Liver (tissue), 9 donors: ENCODE data around the gene SETD3. TPM values are rescaled to one million over a fixed set of nuclear protein-coding genes. Genes with fewer than 3 reads are reported as not detected.

Experiments
- DNase-seq: peaks from one replicate; pipeline ENCODE4 v3.0.0-alpha.2; 2017; ENCODE audit warnings: low spot score
- H3K27ac ChIP-seq, 2 donors: one replicate each; pipeline ENCODE4 v1.7.0; 2013; ENCODE audit warnings: inconsistent platforms in 2 of 2, low read length in 2 of 2, control low read depth in 1 of 2, low read depth in 1 of 2, mild to moderate bottlenecking in 1 of 2
- H3K27me3 ChIP-seq, 4 donors: one replicate each; pipeline versions ENCODE4 v1.6.1 to v1.7.0; 2013; ENCODE audit warnings: low read length in 3 of 4, inconsistent platforms in 1 of 4, mild to moderate bottlenecking in 1 of 4, moderate library complexity in 1 of 4; ENCODE audit not compliant: control insufficient read depth in 4 of 4, insufficient read depth in 4 of 4
- H3K36me3 ChIP-seq, 4 donors: one replicate each; pipeline versions ENCODE4 v1.6.1 to v1.7.0; 2013; ENCODE audit warnings: low read length in 3 of 4, mild to moderate bottlenecking in 3 of 4, low read depth in 1 of 4, moderate library complexity in 1 of 4; ENCODE audit not compliant: control insufficient read depth in 4 of 4, insufficient read depth in 3 of 4
- H3K4me1 ChIP-seq, 4 donors: one replicate each; pipeline versions ENCODE4 v1.6.1 to v1.7.0; 2013; ENCODE audit warnings: low read length in 3 of 4, mild to moderate bottlenecking in 3 of 4, moderate library complexity in 1 of 4; ENCODE audit not compliant: control insufficient read depth in 4 of 4, insufficient read depth in 4 of 4
- H3K4me3 ChIP-seq, 3 donors: one replicate each; pipeline versions ENCODE4 v1.6.1 to v1.7.0; 2013; ENCODE audit warnings: low read length in 3 of 3, control low read depth in 1 of 3, low read depth in 1 of 3, mild to moderate bottlenecking in 1 of 3
- H3K9ac ChIP-seq, 2 donors: one replicate each; pipeline ENCODE4 v1.7.0; 2013; ENCODE audit warnings: low read length in 2 of 2, mild to moderate bottlenecking in 2 of 2, moderate library complexity in 2 of 2, control low read depth in 1 of 2, low read depth in 1 of 2
- H3K9me3 ChIP-seq, 4 donors: one replicate each; pipeline versions ENCODE4 v1.6.1 to v1.7.0; 2013; ENCODE audit warnings: low read length in 3 of 4; ENCODE audit not compliant: control insufficient read depth in 4 of 4
- ATF3 ChIP-seq: IDR thresholded peaks from 2 replicates; pipeline ENCODE4 v1.6.1; 2016; ENCODE audit warnings: antibody characterized with exemption
- CTCF ChIP-seq: fragments of 150-350 bp; IDR thresholded peaks from 2 replicates; pipeline ENCODE4 v1.5.1; 2017; ENCODE audit warnings: improper control_type of control experiment, low read depth, low read length; ENCODE audit not compliant: missing input control
- EGR1 ChIP-seq, 2 donors: IDR thresholded peaks; 2 replicates each; pipeline ENCODE4 v1.6.1; 2016 to 2018; ENCODE audit warnings: antibody characterized with exemption in 2 of 2, low read depth in 2 of 2
- FOXA1 ChIP-seq: IDR thresholded peaks from 2 replicates; pipeline ENCODE4 v1.6.1; 2016; ENCODE audit warnings: antibody characterized with exemption
- GABPA ChIP-seq, 2 donors: IDR thresholded peaks in 1 of 2; conservative IDR thresholded peaks in 1 of 2; 2 replicates each; pipeline ENCODE4 v1.6.1; 2016; ENCODE audit warnings: antibody characterized with exemption in 2 of 2, mild to moderate bottlenecking in 1 of 2, moderate library complexity in 1 of 2
- HNF4G ChIP-seq: IDR thresholded peaks from 2 replicates; pipeline ENCODE4 v1.6.1; 2016; ENCODE audit warnings: antibody characterized with exemption
- JUND ChIP-seq, 2 donors: IDR thresholded peaks; 2 replicates each; pipeline ENCODE4 v1.6.1; 2016; ENCODE audit warnings: antibody characterized with exemption in 2 of 2
- NR2F2 ChIP-seq: IDR thresholded peaks from 2 replicates; pipeline ENCODE4 v1.6.1; 2016; ENCODE audit warnings: antibody characterized with exemption
- RAD21 ChIP-seq, 2 donors: IDR thresholded peaks; 2 replicates each; pipeline ENCODE4 v1.6.1; 2016; ENCODE audit warnings: antibody characterized with exemption in 2 of 2, mild to moderate bottlenecking in 2 of 2
- REST ChIP-seq: IDR thresholded peaks from 2 replicates; pipeline ENCODE4 v1.6.1; 2016; ENCODE audit warnings: antibody characterized with exemption, mild to moderate bottlenecking
- SP1 ChIP-seq: IDR thresholded peaks from 2 replicates; pipeline ENCODE4 v1.6.1; 2018; ENCODE audit warnings: antibody characterized with exemption, mild to moderate bottlenecking
- TAF1 ChIP-seq: conservative IDR thresholded peaks from 2 replicates; pipeline ENCODE4 v1.6.1; 2016; ENCODE audit warnings: antibody characterized with exemption, mild to moderate bottlenecking
- YY1 ChIP-seq: IDR thresholded peaks from 2 replicates; pipeline ENCODE4 v1.6.1; 2016; ENCODE audit warnings: antibody characterized with exemption, mild to moderate bottlenecking
- WGBS: extraction: QIAGEN DNeasy Blood & Tissue Kit; methylation state at CpG from one replicate; pipeline ENCODE4 v1.1.7; 2013; 5-methylcytosine and 5-hydroxymethylcytosine counted together
- polyA plus RNA-seq, 2 donors: library from polyadenylated mRNA; stranded (reverse) in 1 of 2; unstranded in 1 of 2; fragments of 200-250 nt in 1 of 2; fragments of >200 nt in 1 of 2; fragmentation: Nextera tagmentation in 1 of 2; extraction: Ambion mirVana in 1 of 2; gene quantifications; one replicate each; pipeline versions ENCODE4 v1.2.1 to v1.2.3, GENCODE V29; 2013 to 2015
- total RNA-seq, 2 donors: library from RNA; depleted of rRNA; stranded (reverse); fragments of >200 nt; gene quantifications; one replicate each; pipeline ENCODE4 v1.2.3, GENCODE V29; 2014
- TF ChIP-seq, protein P1 (sequence below): IDR thresholded peaks from 2 replicates; pipeline ENCODE4 v1.6.1; 2016; ENCODE audit warnings: antibody characterized with exemption
- donor health status: healthy.
- donor health status: healthy.
- donor health status: healthy.
- donor health status: healthy.
- donor health status: healthy.

Gene SETD3
- total and polyA plus RNA-seq, 4 donors, result 18.7 to 39.7 (median 19.4) TPM

DNA sequence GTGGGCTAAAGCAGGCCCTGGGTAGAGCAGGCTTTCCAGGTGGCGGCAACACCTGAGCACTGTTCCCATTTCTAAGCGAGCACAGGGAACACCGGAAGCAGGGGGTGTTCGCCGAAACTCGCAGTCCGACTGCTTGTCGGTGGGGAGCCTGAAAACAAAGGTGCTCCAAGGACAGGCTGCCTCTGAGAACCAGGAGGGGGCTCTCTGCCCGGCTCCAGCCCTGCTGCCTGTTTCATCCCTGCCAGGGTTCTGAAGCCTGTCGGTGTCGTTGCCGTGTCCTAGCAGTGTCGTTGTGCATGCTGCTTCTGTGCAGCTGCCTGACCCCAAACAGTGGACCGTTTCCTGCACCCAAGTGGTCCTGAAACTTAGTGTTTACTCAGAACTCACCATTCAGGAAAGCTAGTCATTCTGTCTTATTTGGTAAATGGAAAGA lies 22.3 kb upstream of the SETD3 start:
- no peak for DNase-seq
- WGBS, result 93% methylated on average over 14 of the region's 14 CpGs

DNA sequence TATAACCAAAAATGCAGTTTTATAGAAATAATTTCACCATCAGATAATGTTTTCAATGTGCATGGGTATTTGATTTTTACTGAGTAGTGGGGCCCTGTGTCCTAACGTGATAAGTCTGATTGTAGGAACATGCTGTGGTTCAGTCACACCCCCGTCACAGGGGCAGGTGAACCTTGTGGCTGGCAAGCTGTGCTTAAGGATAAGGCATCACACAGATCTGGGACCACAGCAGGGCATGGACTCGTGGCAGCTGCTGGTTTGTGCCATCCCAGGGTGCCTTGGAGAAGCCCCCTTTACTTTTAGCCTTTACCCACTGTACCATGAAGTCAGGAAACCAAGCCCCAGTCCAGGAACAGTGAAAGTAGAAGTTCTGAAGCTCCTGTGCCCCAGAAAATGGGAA lies 17.2 kb upstream of the SETD3 start:
- TF ChIP-seq SP1 (no peak), REST (no peak), FOXA1 (no peak), YY1 (no peak), EGR1 (IDR thresholded peaks at IDR 0.05; ENCODE audit: low read depth in 2 of 2) (no peak), CTCF (no peak), NR2F2 (no peak), RAD21 (IDR thresholded peaks at IDR 0.05) (no peak), ATF3 (no peak), JUND (IDR thresholded peaks at IDR 0.05) (no peak), TAF1 (no peak), GABPA (IDR thresholded peaks at IDR 0.05 in 1 of 2, conservative IDR thresholded peaks at IDR 0.05 in 1 of 2) (no peak)
- TF ChIP-seq, protein P1, sequence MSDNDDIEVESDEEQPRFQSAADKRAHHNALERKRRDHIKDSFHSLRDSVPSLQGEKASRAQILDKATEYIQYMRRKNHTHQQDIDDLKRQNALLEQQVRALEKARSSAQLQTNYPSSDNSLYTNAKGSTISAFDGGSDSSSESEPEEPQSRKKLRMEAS, result no peak
- 97% methylated on average over 3 of the region's 3 CpGs for WGBS
- no peaks in the 10 kb centered on the region for H3K9me3 ChIP-seq
- no peak for DNase-seq
- no peak overlapping the region for H3K4me3 ChIP-seq
- H3K4me1 ChIP-seq, result no peaks in the 10 kb centered on the region
- H3K27ac ChIP-seq, result no peak overlapping the region
- no peak overlapping the region for H3K9ac ChIP-seq
- no peaks in the 10 kb centered on the region for H3K27me3 ChIP-seq
- H3K36me3 ChIP-seq, result peaks cover 23 to 60% (median 54%) of the 10 kb centered on the region in 4 donors

More for the DNA sequence above, 22.3 kb upstream of the SETD3 start:
- Histone ChIP-seq H3K27ac (no peak overlapping the region), H3K9ac (no peak overlapping the region), H3K9me3 (no peaks in the 10 kb centered on the region), H3K4me3 (no peak overlapping the region), H3K27me3 (no peaks in the 10 kb centered on the region), H3K4me1 (peaks cover 0 to 4% (median under 1%) of the 10 kb centered on the region in 4 donors), H3K36me3 (peaks cover 11 to 69% (median 62%) of the 10 kb centered on the region in 4 donors)
- no peak for TF ChIP-seq HNF4G
- no peak for TF ChIP-seq CTCF
- no peak for TF ChIP-seq JUND (IDR thresholded peaks at IDR 0.05)
